D721Med (cell line): ENCODE measurements around the gene CPNE2.

Experiments used
- DNase-seq: peaks from one replicate; pipeline ENCODE4 v3.0.0; 2011; ENCODE audit warnings: low spot score; ENCODE audit not compliant: insufficient read length
- FAIRE-seq: peaks from 2 replicates; lab custom pipeline; 2011; peaks lifted over from hg19 to GRCh38; lab: Jason Lieb, UNC
- CTCF ChIP-seq: IDR thresholded peaks from 2 replicates; pipeline ENCODE4 v1.5.1; 2012; ENCODE audit warnings: mild to moderate bottlenecking, control low read depth; ENCODE audit not compliant: insufficient read depth; ENCODE audit errors: missing control alignments

The CPNE2 gene

GRCh38 chr16:57147381-57148221, 55.2 kb downstream of the CPNE2 start:
- DNase-seq (no peak), FAIRE-seq (no peak)
- no peak for TF ChIP-seq CTCF

GRCh38 chr16:57148481-57148880, 56.1 kb downstream of the CPNE2 start:
- no peak for FAIRE-seq
- DNase-seq: no peak
- TF ChIP-seq CTCF: no peak

GRCh38 chr16:57149391-57149790, 57.0 kb downstream of the CPNE2 start:
- no peak for DNase-seq
- no peak for TF ChIP-seq CTCF
- FAIRE-seq: no peak

- FAIRE-seq: no peak
- no peak for DNase-seq
- no peak for TF ChIP-seq CTCF
Measured at GRCh38 chr16:57150682-57151330, 58.4 kb downstream of the CPNE2 start.

- no peak for FAIRE-seq
- no peak for TF ChIP-seq CTCF
- no peak for DNase-seq
Measured at GRCh38 chr16:57151369-57151768, 59.0 kb downstream of the CPNE2 start.

- no peak for DNase-seq
- TF ChIP-seq CTCF: no peak
- no peak for FAIRE-seq
Measured at GRCh38 chr16:57152096-57153093, 60.0 kb downstream of the CPNE2 start.
